Muscle of arm (tissue), 12 donors: ENCODE measurements around the gene MCC. TPM values are rescaled to one million over a fixed set of nuclear protein-coding genes. Genes with fewer than 3 reads are reported as not detected.

ENCODE experiments used
- DNase-seq: peaks from one replicate; pipeline ENCODE4 v3.0.0-alpha.2; 2013
- polyA plus RNA-seq, 12 donors: library from polyadenylated mRNA; unstranded; fragments of 120-200 nt; gene quantifications; one replicate each; pipeline ENCODE4 v1.2.1, GENCODE V29; 2013; ENCODE audit not compliant: insufficient read length in 12 of 12

MCC gene
- polyA plus RNA-seq, 12 donors, result 13.8 to 23.3 (median 19.2) TPM; not detected in 1

DNA sequence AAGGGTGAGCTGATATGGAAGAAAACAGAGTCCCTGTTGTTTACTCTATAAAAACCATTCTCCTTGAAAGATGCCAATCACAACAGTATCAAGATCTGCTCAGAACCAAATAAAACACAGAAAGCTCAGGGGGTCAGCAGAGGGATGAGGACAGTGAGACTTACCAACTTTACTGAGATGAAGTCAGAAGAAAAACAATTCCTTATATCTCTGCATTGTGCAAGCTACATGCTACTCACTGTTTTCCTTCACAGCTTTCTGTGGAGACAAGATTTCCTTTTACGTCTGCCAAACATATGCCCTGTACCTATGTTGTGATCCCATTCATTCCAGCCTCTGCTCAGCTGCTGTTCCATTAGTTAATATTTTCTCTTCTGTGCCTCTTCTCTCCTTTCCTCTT is 239.0 kb downstream of the MCC start:
- no peak for DNase-seq

DNA sequence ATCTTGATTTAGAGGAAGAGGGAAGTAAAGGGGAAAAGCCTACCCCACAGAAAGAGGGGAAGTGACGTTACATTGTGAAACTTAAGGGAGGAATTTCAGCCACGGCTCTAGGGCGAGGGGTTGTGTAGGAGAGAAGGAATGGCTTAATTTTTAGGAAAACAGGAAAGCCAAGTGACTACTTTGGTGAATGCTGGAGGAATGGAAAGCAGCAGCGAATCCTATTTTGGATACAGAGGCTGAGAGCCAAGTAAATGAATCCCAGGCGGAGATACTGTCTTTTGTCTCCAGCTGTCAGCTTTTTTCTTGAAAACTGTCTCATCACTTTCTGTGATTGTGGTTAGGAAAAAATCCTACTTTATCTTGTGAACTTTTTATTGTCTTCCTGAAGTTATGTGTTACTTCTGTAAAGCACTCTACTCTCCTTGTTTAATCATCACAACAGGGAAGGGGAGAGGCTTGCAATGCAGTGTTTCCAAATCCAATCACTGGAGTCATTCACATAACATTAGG is 241.8 kb downstream of the MCC start:
- peak; percentile 55 for DNase-seq

DNA sequence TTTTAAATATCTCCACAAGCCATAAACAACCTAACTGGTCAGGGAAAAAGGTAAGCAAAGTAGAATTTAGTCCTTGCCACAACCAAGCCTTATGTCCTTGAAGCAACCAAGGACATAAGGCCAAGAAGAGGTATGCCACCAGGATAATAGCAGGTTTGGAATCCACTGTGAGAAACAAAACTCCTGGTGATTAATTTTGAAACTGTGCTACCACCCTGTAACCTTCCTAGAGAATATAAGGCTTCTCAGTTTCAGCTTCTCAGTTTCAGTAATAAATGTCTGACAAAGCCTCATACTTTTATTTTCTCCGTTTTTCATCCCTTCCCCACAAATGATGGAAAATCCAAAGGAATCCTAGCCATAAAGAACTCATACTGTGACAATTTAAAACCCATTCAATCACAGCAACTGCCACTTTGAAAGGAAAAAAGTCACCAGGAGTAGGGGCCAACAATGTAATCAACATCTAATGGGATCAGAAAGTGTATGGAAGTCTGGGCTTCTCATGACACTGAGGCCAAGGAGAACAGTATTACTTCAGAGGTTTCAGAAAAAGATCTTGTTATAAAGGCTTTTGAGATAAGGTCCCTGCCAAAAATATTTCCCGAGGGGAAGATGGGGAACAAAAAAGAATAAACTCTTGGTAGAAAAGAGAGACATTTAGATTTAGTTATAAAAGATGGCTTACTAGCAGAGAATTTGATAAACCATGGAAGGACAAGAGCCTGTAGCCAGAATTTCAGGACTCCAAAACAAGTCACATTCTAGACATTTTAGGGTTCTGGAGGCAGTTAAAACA is 242.6 kb downstream of the MCC start:
- no peak for DNase-seq

- DNase-seq, result no peak
Observed at GRCh38 chr5:113244966-113245365, 243.3 kb downstream of the MCC start.

- DNase-seq, result no peak
Observed at GRCh38 chr5:113243349-113243664, 244.9 kb downstream of the MCC start.

DNA sequence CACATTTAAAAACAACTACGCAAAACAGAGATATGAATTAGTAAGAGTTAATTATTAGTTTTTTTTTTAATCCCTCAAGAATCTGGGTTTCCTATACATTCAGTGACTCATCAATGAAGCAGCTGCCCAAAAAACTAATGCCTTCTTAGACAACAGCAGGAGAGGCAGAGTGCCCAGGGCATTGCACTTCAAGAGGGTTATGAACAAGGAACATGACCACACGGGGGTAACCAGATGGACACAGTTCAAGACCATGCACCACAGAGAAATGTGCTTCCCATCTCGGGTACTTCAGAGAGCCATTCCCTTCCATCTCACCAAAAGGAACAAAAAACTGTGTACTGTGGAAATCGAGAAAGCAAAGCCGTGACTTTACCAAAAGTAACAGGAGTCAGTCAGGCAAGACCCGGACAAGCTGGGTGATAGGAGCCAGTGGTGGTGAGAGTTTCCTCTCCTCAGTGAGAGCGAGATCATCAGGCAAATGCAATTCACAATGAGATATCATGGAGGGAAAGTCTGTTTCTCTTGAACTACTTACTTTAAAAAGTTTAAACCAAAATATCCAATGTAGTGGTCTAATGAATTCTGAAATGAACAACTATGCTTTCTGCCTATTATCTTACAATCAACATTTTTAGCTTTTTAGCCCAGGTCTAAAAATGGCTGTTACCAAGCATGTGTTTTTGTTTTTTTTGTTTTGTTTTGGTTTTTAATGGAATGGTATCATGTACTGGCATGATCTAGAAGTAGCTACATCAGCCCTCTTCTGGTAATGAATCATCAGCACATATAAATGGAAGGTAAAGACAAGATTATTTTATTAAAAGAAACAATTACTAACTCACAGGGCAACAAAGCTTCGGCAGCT is 245.5 kb downstream of the MCC start:
- no peak for DNase-seq

GRCh38 chr5:113240951-113241726 is 247.1 kb downstream of the MCC start:
- no peak for DNase-seq

- DNase-seq, result no peak
Observed at GRCh38 chr5:113240032-113240431, 248.2 kb downstream of the MCC start.

DNA sequence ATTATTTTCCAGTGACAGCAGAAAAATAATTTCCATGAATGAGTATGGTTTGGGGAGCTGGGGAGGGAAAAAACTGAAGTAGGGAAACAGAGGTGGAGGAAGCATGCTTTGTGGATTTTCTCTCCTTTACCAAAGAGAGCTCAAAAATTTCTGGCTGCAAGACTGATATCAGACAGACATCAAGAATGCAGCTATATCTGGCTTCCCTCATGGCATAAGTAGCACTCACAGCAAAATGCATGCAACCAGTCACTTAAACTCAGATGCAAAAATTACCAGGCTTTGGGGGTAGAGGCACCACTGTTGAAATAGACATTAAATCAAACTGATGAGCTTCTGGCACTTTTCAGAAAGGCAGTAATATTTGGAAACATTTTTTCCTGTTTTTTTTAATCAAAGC is 250.4 kb downstream of the MCC start:
- DNase-seq, result no peak

DNA sequence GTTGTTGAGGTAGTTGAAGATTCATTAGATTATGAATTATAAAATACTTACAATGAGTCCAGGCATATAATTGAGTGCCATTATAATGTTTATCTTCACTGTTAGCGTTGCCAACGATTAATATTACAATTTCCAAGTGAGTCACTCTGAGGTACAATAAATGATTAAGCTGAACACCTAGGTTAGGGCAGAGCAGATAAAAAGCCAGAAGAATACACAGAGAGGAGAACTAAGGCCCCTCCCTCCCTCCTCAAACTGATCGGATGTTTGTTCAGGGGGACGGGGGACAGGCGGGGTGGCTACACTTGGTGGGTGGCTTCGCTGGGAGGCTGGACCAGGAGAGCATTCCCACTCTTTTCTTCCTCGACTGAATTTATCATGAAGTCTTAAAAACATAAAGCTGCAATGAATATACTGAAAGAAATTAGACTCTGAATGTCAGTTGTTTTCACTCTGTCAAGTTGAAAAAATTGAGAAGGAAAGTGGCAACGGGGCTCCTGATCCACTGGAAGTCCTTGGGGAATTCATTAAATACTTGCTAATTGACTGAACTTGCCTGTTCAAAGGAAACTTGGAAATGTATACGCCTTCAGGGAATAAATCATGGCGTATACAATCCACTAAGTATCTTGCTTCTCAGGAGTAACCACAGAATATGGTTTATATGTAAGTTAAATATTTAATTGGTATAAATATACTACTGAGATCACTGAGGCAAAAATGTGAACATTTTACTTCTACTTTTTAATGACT is 251.5 kb downstream of the MCC start:
- no peak for DNase-seq

DNA sequence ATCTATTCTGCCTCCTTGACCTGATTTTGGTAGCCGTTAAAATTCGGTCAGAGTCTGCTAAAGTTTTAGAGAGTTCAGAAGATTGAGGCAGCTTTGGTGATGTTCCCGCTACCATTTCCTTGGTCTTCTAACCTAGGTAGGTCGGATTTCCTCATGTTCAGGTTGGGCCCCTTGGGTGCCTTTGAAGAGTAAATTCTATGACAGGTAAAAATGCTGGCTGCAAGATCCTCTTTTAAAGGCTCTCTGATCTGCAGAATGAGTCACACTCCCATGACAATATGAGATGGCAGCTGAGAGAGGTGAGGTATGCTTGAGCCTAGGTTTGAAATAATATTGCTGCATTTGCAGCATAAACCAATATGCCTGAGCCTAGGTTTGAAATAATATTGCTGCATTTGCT is 252.4 kb downstream of the MCC start:
- no peak for DNase-seq

DNA sequence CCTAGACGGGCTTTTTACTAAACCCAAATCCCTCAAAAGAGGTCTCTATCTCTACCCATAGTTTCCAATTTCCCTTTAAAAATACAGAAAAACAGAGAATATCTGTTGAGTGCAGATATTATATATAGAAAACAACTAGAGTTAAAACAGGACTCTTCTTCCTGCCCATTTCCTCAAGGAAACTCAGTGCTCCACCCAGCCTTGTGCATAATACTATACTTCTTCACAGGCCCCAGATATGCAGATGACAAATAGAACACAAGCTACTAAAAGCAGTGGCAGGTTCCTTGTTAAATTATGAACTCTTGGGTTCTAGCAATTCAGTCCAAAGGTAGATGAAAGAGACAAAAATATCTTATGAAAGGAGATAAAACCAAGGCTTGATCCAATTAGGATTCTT is 253.7 kb downstream of the MCC start:
- no peak for DNase-seq

DNA sequence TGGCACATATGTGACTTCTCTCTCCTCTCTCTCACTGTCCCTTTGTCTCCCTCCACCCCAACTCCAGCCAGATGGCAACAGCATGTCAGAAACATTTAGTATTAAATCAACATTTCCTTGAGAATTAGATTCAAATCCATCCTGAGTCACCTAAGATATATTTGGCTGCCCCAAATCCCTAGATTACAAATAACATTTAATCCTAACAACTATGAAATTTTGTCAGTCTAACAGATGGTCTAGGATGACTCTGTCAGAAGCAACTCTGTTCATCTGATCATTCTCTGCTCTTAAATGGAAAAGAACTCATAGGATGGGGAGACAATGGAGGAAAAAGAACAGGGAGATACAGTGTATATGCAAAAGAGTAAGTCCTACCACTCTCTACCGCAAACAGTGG is 254.6 kb downstream of the MCC start:
- no peak for DNase-seq

- DNase-seq, result no peak
Observed at GRCh38 chr5:113232667-113233066, 255.6 kb downstream of the MCC start.

GRCh38 chr5:113232221-113232620 is 256.0 kb downstream of the MCC start:
- DNase-seq, result no peak

DNA sequence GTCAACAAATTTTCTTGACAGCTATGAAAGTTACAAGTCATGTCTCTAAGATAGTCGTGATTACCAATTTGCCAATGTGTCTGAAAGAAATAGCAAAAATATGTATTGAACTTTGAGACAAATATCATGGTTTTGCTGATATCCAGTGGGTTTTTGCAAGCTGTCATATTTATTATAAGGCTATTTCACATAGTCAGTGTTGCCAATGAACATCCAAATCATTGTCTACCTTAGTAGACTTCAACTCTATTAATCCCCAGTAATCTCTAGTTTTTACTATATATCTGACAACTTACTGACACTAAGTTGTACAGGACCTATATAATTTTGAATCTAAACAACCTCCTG is 256.6 kb downstream of the MCC start:
- DNase-seq, result no peak

DNA sequence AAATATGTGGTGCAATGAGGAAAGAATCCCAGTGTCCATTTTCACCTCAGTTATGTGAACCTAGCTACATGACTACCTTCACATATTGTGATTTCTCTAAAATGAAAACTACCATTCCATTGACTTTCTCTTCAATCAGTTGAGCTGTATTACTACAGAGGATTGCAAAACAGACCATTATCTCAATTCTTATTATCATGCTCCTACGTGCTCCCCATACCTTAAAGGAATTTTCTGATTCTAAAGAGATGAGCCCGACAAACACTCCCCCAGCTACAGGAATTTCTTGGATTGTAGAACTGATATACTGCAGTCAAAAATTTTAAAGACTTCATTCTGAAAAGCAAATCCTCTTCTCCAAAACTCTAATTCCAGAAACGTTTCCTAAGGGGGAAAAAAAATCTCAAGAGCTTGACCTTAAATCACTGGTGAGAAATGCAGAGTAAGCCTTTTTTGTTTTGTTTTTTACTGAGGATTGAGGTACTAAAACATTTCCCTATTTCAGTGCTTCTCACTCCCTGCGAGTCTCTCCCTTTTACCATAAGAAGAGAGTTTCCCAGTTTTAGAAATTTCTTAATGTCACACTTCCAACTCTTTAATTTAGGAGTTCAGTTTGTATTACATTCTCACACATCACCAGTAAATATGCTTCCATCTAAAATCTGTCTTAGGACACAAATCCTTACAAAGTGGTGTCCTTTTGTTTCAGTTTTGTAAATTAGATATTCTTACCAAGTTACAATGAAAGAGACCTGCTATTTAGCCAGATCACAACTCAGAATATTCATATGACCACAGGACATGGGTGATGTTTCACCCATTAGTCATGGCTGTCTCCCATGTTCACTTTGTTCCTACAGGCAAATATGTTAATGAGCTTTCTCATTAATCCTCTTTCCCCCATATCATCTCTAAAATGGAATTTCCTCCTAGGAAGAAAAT is 257.3 kb downstream of the MCC start:
- DNase-seq, result no peak

DNA sequence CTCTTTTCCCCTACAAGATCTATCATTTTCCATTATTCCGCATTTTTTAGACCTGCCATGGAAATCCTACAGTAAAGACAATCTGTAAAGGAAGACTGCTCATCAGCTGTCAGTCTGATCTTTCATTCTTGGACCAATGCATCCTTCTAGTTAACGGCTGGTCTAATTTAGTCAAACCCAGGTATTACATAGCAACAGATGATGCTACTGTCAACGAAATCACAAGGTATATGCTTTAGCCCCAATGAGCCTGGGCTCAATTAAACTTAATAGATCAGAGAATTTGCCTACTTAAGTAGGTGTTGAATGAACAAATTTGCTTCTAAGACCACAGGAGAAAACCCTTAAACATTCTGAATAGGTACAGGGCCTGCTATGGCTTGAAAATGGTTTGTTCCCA is 260.5 kb downstream of the MCC start:
- DNase-seq, result no peak

GRCh38 chr5:113226116-113226736 is 262.0 kb downstream of the MCC start:
- DNase-seq, result no peak

- no peak for DNase-seq
Observed at GRCh38 chr5:113225259-113225658, 263.0 kb downstream of the MCC start.
